Measurements from ENCODE around the gene C16orf96. TPM values are rescaled to one million over a fixed set of nuclear protein-coding genes. Genes with fewer than 3 reads are reported as not detected.

Gene C16orf96
- total and polyA plus RNA-seq, 2 of the 8 experiments (the other 6 are each of a cell fraction or from before 2014, with no cell fraction given) = 1.0 to 1.3 TPM

DNA sequence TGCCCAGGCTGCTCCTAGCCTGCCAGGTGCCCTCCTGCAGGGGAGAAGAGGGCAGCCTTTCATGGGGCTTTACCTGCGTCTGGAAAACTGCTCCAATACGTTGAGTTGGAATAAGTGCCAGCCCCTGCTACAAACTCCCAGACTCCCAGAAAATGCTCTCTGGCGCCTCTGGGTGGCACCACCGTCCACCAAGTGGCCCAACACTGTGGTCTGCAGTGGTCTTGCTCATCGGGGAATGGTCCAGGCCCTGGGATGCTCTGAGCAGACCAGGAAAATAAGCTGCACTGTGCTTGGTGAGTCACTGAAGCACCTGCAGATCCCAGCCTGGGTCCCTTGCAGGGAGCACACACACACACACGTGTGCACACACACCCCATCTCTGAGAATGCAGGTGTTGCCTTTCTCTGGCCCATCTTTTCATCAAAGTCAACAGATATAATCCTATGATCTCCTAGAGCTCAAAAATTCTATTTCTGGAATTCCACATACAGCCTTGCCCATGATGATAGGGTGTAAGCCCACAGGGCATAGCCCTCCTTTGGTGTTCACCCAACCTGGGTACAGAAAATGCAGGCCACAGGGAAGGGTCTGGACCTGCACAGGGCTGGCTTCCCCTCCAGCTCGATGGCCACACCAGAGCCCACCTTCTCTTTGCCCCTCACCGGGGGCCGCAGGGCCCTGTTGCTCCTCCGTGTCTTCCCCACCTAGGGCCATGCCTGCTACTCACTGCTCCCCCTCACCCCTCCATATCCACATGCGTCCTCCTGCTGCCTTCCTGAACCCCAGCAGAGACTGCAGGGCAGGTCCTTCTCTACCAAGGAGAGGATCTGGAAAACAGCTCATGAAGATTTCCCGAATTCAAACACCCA lies 38.1 kb upstream of the C16orf96 start:
- POLR2A ChIA-PET (ENCODE audit: partially characterized antibody) = interaction anchor here (0.6 to 2.6 kb wide), 11 partner anchors 12 to 130 kb away, joined by 3 to 9 read pairs (median 5); partner anchors contain the start of genes C16orf96 and CDIP1
- H3K27me3 ChIP-seq (replicated peaks in 1 of 4; ENCODE audit: control insufficient read depth in 3 of 4, extremely low read depth in 1 of 4, insufficient read depth in 3 of 4, low read length in 3 of 4) = no peaks in the 10 kb centered on the region
- TF ChIP-seq JUND (IDR thresholded peaks at IDR 0.05; ENCODE audit: low read length) = peak; percentile 47; the same call in 1 of the 2 replicates
- 0 out of 3 replicates have a peak, but pooled peaks of 1 of the 2 experiments have one; percentile 27 for TF ChIP-seq POLR2A (IDR thresholded peaks at IDR 0.05; ENCODE audit: control extremely low read depth in 1 of 2, low read depth in 2 of 2, low read length in 2 of 2)
- no peak for TF ChIP-seq ASH2L (IDR thresholded peaks at IDR 0.05; ENCODE audit: low read length)
- no peak for TF ChIP-seq POLR2AphosphoS5 (IDR thresholded peaks at IDR 0.05; ENCODE audit: low read depth, low read length)
- no peak for TF ChIP-seq CHD2 (IDR thresholded peaks at IDR 0.05; ENCODE audit: low read length)
- peak; percentile 98 to 99 for TF ChIP-seq RAD21 (IDR thresholded peaks at IDR 0.05 in 1 of 2, conservative IDR thresholded peaks at IDR 0.05 in 1 of 2; ENCODE audit: low read depth in 2 of 2, low read length in 2 of 2)
- TF ChIP-seq, protein P1, sequence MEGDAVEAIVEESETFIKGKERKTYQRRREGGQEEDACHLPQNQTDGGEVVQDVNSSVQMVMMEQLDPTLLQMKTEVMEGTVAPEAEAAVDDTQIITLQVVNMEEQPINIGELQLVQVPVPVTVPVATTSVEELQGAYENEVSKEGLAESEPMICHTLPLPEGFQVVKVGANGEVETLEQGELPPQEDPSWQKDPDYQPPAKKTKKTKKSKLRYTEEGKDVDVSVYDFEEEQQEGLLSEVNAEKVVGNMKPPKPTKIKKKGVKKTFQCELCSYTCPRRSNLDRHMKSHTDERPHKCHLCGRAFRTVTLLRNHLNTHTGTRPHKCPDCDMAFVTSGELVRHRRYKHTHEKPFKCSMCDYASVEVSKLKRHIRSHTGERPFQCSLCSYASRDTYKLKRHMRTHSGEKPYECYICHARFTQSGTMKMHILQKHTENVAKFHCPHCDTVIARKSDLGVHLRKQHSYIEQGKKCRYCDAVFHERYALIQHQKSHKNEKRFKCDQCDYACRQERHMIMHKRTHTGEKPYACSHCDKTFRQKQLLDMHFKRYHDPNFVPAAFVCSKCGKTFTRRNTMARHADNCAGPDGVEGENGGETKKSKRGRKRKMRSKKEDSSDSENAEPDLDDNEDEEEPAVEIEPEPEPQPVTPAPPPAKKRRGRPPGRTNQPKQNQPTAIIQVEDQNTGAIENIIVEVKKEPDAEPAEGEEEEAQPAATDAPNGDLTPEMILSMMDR (IDR thresholded peaks at IDR 0.05; ENCODE audit: control extremely low read depth in 1 of 3, insufficient read depth in 1 of 3, low read depth in 1 of 3, low read length in 3 of 3) = peak; percentile 91 to 97 (median 94)
- TF ChIP-seq GABPA (IDR thresholded peaks at IDR 0.05; ENCODE audit: borderline replicate concordance, insufficient read depth, low read length) = 0 out of 2 replicates have a peak, but pooled peaks have one; percentile 23

More for the DNA sequence above, 38.1 kb upstream of the C16orf96 start:
- H2AFZ ChIP-seq (ENCODE audit: low read length) = no peak overlapping the region
- H3K18ac ChIP-seq (ENCODE audit: extremely low read depth, low read length) = no peak overlapping the region
- H3K79me1 ChIP-seq (ENCODE audit: low read depth, low read length) = no peaks in the 10 kb centered on the region; the same call in 1 of the 2 replicates
- H3K23me2 ChIP-seq (ENCODE audit: low read depth, low read length) = no peaks in the 10 kb centered on the region
- no peaks in the 10 kb centered on the region for H3K9me3 ChIP-seq (ENCODE audit: insufficient read depth in 2 of 2, low read depth in 1 of 2, low read length in 1 of 2)
- H4K8ac ChIP-seq (ENCODE audit: extremely low read depth, insufficient read depth, low read length) = no peak overlapping the region
- H3K56ac ChIP-seq (replicated peaks; ENCODE audit: insufficient read length, low read depth, low read length) = no peak overlapping the region
- H2BK12ac ChIP-seq (ENCODE audit: low read depth, low read length) = no peak overlapping the region
- H2BK20ac ChIP-seq (ENCODE audit: low read length) = no peak overlapping the region
- no peak overlapping the region for H3K23ac ChIP-seq (ENCODE audit: insufficient read length)
- peaks cover 0 to 4% (median 1%) of the 10 kb centered on the region in 4 experiments; a peak in 1 of 8 replicates for H3K36me3 ChIP-seq (ENCODE audit: control insufficient read depth in 2 of 4, insufficient read depth in 4 of 4, low read length in 3 of 4)
- H2BK5ac ChIP-seq (ENCODE audit: low read depth, low read length) = no peak overlapping the region
- CTCF ChIA-PET (ENCODE audit: partially characterized antibody) = interaction anchor here (0.6 to 35.4 kb wide), 39 partner anchors 8 to 188 kb away, joined by 3 to 968 read pairs (median 5); partner anchors contain the start of genes C16orf96, CDIP1, MGRN1 and UBALD1
- H2AK5ac ChIP-seq (ENCODE audit: low read depth, low read length) = no peak overlapping the region
- no peak overlapping the region for H3K14ac ChIP-seq (ENCODE audit: insufficient read length)
- DNase-seq (ENCODE audit: low read depth in 1 of 2, low spot score in 2 of 2) (peak in 1 of 2 experiments; percentile 79), FAIRE-seq (peak; percentile 62)
- H2BK120ac ChIP-seq (replicated peaks; ENCODE audit: low read depth, low read length) = no peak overlapping the region
- H4K5ac ChIP-seq (ENCODE audit: insufficient read length, low read depth, low read length) = no peak overlapping the region
- 58% methylated on average over 12 of the region's 12 CpGs; no CpG with 5 or more reads in 1 of the 2 experiments for WGBS, 2 experiments (ENCODE audit: extremely low coverage in 1 of 2, insufficient coverage in 1 of 2, insufficient read length in 1 of 2, insufficient replicate concordance in 2 of 2, low coverage in 1 of 2, low lambda C conversion rate in 2 of 2, missing lambda C conversion rate in 1 of 2)
- H3K79me2 ChIP-seq (ENCODE audit: control insufficient read depth in 1 of 2, insufficient read depth in 2 of 2, low read length in 2 of 2) = peaks cover 3 to 5% of the 10 kb centered on the region in 2 experiments; a peak in 1 of 4 replicates
- no peak overlapping the region; the same call in 1 of the 2 replicates for H3K27ac ChIP-seq (ENCODE audit: low read depth, low read length)
- H3K4ac ChIP-seq (replicated peaks; ENCODE audit: insufficient read length, low read depth, low read length) = no peak overlapping the region
- no peak overlapping the region for H3K9ac ChIP-seq (replicated peaks in 1 of 4; ENCODE audit: extremely low read depth in 1 of 4, low read depth in 3 of 4, low read length in 3 of 4)
- H2BK15ac ChIP-seq (ENCODE audit: low read length) = no peak overlapping the region
- H4K20me1 ChIP-seq (replicated peaks in 1 of 2; ENCODE audit: control insufficient read depth in 1 of 2, insufficient read depth in 2 of 2, low read length in 2 of 2) = peaks cover 8 to 12% of the 10 kb centered on the region in 2 experiments
- peaks cover 0 to 18% (median 13%) of the 10 kb centered on the region in 4 experiments; a peak in 6 of 7 replicates for H3K4me1 ChIP-seq (replicated peaks in 1 of 4; ENCODE audit: control insufficient read depth in 3 of 4, insufficient read depth in 4 of 4, low read length in 3 of 4)
- no peak overlapping the region for H3K4me3 ChIP-seq (ENCODE audit: extremely low read depth in 1 of 4, insufficient read depth in 2 of 4, low read depth in 3 of 4, low read length in 4 of 4)
- H3K4me2 ChIP-seq (ENCODE audit: insufficient read depth in 1 of 2, low read depth in 2 of 2, low read length in 2 of 2) = no peak overlapping the region
- H4K91ac ChIP-seq (replicated peaks; ENCODE audit: insufficient read length, low read length) = no peak overlapping the region

Measured in H1 (cell line).